ENCODE measurements around the gene GRK5.
"Not testable (repeated sequence)": the region's sequence is repeated elsewhere in the genome, so short reads cannot be mapped to it uniquely, and the experiment has no call there.

The GRK5 gene

DNA sequence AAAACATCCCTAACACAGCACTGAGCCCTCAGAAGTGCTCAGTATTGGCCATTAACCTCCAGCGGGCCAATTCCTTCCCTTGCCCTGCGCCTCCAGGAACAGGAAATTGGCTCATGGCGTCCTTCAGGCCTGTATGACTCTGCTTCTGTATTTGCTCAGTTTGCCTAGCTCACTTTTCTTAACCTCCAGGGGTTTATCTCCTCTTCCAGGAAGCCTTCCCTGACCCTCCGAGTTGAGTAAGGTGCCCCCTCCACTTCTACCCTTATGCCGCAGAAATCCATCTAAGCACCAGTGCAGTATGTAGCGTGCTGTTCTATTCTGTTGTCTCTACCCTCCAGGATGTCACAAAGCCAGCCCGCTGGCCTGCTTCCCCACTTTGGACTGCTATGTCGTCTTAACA, 40.8 kb upstream of the GRK5 start:
- no peak for DNase-seq (ENCODE audit: low read depth)

DNA sequence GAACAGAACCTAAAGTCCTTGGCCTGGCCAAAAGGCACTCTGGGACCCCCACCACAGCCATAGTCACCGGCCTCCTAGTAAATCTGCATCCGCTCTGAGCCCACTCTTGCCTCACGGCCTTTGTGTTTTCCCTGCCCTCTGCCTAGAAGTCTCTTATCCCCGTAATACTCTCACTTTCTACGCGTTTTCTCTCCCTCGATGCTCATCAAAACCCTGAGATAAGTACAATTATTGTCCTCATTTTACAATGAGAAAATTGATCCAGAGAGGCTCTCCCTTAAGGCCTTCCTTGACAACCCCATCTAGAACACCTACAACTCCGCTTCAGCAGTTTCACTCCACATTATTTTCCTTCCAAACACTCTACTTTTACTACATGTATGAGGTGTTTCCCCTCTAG, 40.3 kb upstream of the GRK5 start:
- no peak for DNase-seq (ENCODE audit: low read depth)
- TF ChIP-seq, protein P1, sequence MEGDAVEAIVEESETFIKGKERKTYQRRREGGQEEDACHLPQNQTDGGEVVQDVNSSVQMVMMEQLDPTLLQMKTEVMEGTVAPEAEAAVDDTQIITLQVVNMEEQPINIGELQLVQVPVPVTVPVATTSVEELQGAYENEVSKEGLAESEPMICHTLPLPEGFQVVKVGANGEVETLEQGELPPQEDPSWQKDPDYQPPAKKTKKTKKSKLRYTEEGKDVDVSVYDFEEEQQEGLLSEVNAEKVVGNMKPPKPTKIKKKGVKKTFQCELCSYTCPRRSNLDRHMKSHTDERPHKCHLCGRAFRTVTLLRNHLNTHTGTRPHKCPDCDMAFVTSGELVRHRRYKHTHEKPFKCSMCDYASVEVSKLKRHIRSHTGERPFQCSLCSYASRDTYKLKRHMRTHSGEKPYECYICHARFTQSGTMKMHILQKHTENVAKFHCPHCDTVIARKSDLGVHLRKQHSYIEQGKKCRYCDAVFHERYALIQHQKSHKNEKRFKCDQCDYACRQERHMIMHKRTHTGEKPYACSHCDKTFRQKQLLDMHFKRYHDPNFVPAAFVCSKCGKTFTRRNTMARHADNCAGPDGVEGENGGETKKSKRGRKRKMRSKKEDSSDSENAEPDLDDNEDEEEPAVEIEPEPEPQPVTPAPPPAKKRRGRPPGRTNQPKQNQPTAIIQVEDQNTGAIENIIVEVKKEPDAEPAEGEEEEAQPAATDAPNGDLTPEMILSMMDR (IDR thresholded peaks at IDR 0.05; ENCODE audit: low read depth, low read length, missing control alignments) = no peak
- H3K4me3 ChIP-seq (ENCODE audit: low read depth, low read length) = no peak overlapping the region

More for the DNA sequence above, 40.8 kb upstream of the GRK5 start:
- TF ChIP-seq, protein P1 (IDR thresholded peaks at IDR 0.05; ENCODE audit: low read depth, low read length, missing control alignments) = no peak
- no peak overlapping the region for H3K4me3 ChIP-seq (ENCODE audit: low read depth, low read length)

DNA sequence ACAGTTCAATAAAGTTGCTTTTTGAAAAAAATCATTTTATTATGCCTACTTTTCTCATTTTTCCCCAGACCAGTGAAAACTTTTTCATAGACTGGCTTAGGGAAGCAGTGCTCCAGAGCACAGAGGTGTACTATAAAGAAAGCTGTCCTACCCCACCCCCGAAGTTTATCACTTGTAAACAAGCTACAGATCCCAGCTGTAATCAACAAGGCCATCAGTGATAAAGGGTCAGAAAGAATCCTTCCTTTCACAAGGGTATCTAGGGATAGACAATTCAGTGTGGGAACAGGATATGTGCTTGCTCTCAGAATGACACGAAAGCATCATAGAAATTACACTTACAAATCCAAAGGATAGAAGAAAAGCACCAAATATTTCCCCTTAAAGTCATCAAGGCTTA, 33.3 kb upstream of the GRK5 start:
- TF ChIP-seq, protein P1 (IDR thresholded peaks at IDR 0.05; ENCODE audit: low read depth, low read length, missing control alignments) = no peak
- no peak for DNase-seq (ENCODE audit: low read depth)
- H3K4me3 ChIP-seq (ENCODE audit: low read depth, low read length) = no peak overlapping the region

DNA sequence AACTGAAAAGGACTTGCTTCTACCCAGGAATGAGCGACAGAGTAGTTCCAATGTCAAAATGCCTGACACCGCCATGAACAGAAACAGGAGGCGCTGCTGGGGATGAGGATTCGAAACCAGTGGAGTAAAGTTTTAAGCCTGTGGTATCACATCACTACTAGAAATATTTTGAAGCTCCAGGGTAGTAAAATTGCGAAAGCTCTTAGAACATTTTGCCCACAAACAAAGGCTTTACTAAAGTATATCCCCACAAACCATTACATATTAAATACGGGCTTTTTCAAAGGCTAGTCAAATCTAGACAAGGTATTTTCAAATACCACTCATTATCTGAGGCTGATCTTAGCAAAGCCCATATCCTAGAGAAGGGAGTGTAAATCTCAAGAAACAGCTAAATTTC, 31.2 kb upstream of the GRK5 start:
- TF ChIP-seq, protein P1 (IDR thresholded peaks at IDR 0.05; ENCODE audit: low read depth, low read length, missing control alignments) = no peak
- no peak overlapping the region for H3K4me3 ChIP-seq (ENCODE audit: low read depth, low read length)
- no peak for DNase-seq (ENCODE audit: low read depth)

DNA sequence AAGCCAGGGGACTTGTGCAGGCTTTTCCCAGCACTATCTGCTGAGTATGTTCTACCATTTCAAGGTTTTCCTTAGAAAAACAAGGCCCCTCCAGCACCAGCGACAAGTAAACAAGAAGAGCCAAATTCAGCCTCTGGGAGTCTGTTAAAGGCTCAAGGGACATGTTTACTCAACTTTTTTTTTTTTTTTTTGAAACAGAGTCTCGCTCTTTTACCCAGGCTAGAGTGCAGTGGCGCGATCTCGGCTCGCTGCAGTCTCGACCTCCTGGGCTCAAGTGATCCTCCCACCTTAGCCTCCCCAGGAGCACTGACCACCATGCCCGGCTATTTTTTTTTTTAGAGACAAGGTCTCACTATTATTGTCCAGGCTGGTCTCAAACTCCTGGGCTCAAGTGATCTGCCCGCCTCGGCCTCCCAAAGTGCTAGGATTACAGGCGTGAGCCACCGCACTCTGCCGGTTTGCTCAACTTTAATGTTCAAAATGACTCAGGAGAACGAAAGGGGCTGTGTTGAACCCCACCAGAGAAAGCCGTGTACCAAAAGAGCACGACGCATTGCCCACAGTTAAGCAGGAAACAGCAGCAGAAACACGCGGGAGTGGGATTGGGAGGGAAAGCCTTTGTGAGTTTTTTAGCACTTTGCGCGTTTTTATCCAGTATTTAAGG, 29.5 kb upstream of the GRK5 start:
- H3K4me3 ChIP-seq (ENCODE audit: low read depth, low read length) = peak overlapping the region; percentile 92
- no peak for DNase-seq (ENCODE audit: low read depth)
- TF ChIP-seq, protein P1 (IDR thresholded peaks at IDR 0.05; ENCODE audit: low read depth, low read length, missing control alignments) = no peak

DNA sequence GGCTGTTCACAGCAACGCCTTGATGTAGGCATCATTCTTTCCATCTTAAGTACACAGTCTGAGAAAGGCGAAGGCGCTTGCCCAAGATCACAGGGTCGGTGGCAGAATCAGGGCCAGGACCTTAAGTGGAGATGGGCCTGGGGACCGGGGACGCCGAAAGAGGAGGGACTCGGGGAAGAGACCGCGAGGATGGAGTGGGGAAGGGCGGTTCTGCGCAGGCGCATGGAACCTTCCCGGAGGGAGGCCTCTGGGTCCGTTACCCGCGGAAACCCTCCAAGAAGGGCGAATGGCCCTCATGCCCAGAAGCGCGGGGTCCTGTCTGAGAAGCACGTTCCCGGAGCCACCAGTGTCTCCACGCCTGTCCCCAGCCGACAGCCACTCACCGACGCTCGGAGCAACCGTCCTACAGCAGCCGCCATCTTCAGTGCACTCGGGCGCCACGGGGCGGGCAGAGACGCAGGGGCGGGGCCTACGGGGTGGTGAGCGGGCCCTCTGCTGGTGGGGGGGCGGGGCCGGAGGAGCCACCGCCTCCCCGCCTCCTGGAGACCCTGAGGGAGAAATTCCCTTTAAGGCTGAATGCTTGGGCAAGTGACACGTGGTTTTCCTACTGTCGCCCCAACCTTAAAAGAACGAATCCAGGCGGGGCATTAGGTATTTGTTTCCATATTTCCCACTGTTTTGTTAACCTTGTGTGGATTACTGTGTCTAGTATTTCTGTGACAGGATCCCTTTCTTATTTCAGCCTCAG, 28.8 kb upstream of the GRK5 start, which contains the start of gene PRDX3:
TSS of gene PRDX3 (minus strand) at position 441 of the 748 bp plus-strand sequence. CDS start at position 419, 22 bp downstream.
- peak within 1 kb of the TSS; percentile 92 for H3K4me3 ChIP-seq (ENCODE audit: low read depth, low read length)
- TF ChIP-seq, protein P1 (IDR thresholded peaks at IDR 0.05; ENCODE audit: low read depth, low read length, missing control alignments) = no peak
- DNase-seq (ENCODE audit: low read depth) = peak; percentile 56

DNA sequence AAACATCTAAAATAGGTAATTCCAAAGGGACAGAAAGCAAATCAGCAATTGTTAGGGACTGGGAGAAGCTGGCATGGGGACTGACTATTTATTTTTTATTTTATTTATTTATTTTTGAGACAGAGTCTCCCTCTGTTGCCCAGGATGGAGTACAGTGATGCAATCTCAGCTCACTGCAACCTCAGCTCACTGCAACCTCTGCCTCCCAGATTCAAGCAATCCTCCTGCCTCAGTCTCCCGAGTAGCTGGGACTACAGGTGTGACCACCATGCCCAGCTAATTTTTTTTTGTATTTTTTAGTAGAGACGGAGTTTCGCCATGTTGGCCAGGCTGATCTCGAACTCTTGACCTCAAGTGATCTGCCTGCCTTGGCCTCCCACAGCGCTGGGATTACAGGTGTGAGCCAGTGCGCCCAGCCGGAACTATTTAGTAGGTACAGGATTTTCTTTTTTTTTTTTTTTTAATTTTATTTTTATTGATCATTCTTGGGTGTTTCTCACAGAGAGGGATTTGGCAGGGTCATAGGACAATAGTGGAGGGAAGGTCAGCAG, 26.4 kb upstream of the GRK5 start:
- DNase-seq (ENCODE audit: low read depth); H3K4me3 ChIP-seq (ENCODE audit: low read depth, low read length): not testable (repeated sequence)
